ENCODE measurements around the gene HLA-DOB. TPM values are rescaled to one million over a fixed set of nuclear protein-coding genes. Genes with fewer than 3 reads are reported as not detected.
A peak's percentile ranks its signal among the peaks of the same experiment; 100 is the strongest.

The HLA-DOB gene
- total RNA-seq, 1 donor = not detected

- TF ChIP-seq, protein P1, sequence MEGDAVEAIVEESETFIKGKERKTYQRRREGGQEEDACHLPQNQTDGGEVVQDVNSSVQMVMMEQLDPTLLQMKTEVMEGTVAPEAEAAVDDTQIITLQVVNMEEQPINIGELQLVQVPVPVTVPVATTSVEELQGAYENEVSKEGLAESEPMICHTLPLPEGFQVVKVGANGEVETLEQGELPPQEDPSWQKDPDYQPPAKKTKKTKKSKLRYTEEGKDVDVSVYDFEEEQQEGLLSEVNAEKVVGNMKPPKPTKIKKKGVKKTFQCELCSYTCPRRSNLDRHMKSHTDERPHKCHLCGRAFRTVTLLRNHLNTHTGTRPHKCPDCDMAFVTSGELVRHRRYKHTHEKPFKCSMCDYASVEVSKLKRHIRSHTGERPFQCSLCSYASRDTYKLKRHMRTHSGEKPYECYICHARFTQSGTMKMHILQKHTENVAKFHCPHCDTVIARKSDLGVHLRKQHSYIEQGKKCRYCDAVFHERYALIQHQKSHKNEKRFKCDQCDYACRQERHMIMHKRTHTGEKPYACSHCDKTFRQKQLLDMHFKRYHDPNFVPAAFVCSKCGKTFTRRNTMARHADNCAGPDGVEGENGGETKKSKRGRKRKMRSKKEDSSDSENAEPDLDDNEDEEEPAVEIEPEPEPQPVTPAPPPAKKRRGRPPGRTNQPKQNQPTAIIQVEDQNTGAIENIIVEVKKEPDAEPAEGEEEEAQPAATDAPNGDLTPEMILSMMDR (IDR thresholded peaks at IDR 0.05; ENCODE audit: insufficient read depth, low read length) = no peak
- DNase-seq (ENCODE audit: low read depth) = no peak
These were observed 14.1 kb upstream of the HLA-DOB start for GRCh38 chr6:32830936-32831335.

DNA sequence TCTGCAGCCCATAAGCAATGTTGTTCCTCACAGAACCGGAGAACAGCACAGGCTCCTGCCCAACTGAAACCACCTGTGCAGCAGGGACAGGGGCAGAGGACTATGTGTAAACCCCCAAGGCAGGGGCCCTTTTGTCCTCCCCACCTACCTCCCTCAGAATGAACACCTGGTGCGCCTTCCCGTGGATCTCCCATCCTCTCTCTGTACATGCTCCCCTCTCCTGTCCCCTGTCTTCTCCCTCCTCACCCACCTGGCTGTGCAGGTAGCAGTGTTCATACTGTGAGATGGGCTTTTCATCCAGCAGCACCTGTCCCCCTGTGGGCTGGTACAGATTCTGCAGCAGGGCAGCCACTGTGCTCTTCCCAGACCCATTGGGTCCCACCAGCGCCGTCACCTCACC lies 13.2 kb upstream of the HLA-DOB start:
- TF ChIP-seq, protein P1 (IDR thresholded peaks at IDR 0.05; ENCODE audit: insufficient read depth, low read length) = no peak
- no peak for DNase-seq (ENCODE audit: low read depth)
- no peak overlapping the region for H3K4me3 ChIP-seq (ENCODE audit: low read depth, low read length)

More at GRCh38 chr6:32830936-32831335, 14.1 kb upstream of the HLA-DOB start:
- H3K4me3 ChIP-seq (ENCODE audit: low read depth, low read length) = no peak overlapping the region

- TF ChIP-seq, protein P1 (IDR thresholded peaks at IDR 0.05; ENCODE audit: insufficient read depth, low read length) = no peak
- H3K4me3 ChIP-seq (ENCODE audit: low read depth, low read length) = no peak overlapping the region
- no peak for DNase-seq (ENCODE audit: low read depth)
These were observed 12.7 kb upstream of the HLA-DOB start for GRCh38 chr6:32829495-32829894.

DNA sequence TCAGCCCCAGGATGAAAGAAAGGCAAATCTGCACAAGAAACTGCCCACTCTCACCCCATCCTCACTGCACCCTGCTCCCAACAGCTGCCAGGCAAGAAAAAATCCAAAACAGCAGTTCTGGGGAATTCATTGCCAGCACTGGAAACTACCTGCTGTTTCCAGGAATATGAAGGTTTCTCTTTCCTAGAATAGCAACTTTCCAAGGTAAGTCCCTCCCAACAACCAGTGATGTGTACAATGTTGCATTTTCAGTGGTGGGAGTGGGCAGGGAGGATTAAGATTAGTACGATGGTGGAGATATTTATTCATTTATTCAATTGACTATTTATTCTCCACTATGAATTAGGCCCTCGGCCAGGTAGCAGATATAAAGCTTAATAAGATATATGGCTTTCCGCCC lies 10.2 kb upstream of the HLA-DOB start:
- DNase-seq (ENCODE audit: low read depth) = no peak
- TF ChIP-seq, protein P1 (IDR thresholded peaks at IDR 0.05; ENCODE audit: insufficient read depth, low read length) = no peak
- no peak overlapping the region for H3K4me3 ChIP-seq (ENCODE audit: low read depth, low read length)

- H3K4me3 ChIP-seq (ENCODE audit: low read depth, low read length) = no peak overlapping the region
- TF ChIP-seq, protein P1 (IDR thresholded peaks at IDR 0.05; ENCODE audit: insufficient read depth, low read length) = peak; percentile 52
- peak; percentile 79 for DNase-seq (ENCODE audit: low read depth)
These were observed 9.2 kb upstream of the HLA-DOB start for GRCh38 chr6:32825966-32826365.

DNA sequence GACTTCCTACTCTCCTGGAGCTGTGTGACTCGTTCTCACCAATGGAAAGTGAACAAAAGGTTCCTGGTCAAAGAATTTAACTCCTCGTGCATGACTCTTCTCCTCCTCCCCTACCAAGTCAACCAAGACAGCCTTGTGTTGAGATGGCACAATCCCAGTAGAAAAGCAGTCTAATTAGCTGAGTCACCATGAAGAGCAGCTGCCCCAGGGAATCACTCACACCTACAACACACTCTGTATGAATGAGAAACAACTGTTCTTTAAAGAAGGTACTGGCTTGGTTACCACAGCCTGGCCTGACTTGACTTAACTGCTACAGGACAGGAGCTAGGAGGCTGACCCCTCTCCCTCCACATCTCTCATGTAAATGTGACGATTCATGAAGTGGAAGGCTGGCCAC lies 2.9 kb upstream of the HLA-DOB start:
- peak; percentile 20 for DNase-seq (ENCODE audit: low read depth)
- TF ChIP-seq, protein P1 (IDR thresholded peaks at IDR 0.05; ENCODE audit: insufficient read depth, low read length) = no peak
- no peak overlapping the region for H3K4me3 ChIP-seq (ENCODE audit: low read depth, low read length)

GRCh38 chr6:32818867-32819266 lies 2.1 kb upstream of the HLA-DOB start:
- TF ChIP-seq, protein P1 (IDR thresholded peaks at IDR 0.05; ENCODE audit: insufficient read depth, low read length) = no peak
- H3K4me3 ChIP-seq (ENCODE audit: low read depth, low read length) = no peak overlapping the region
- DNase-seq (ENCODE audit: low read depth) = no peak

Data from fibroblast of the aortic adventitia (primary cell).